GM18517 (cell line): ENCODE data around the gene DPEP2NB.
"Not testable (repeated sequence)": the region's sequence is repeated elsewhere in the genome, so short reads cannot be mapped to it uniquely, and the experiment has no call there.

Experiments
- ATAC-seq: cut with Tn5 transposase; IDR thresholded peaks from one replicate; pipeline ENCODE4 v1.9.1; 2021; ENCODE audit warnings: mild to moderate bottlenecking, moderate library complexity; ENCODE audit not compliant: unreplicated experiment

Gene DPEP2NB

GRCh38 chr16:67987460-67988160 is 28.1 kb downstream of the DPEP2NB start:
- no peak for ATAC-seq

GRCh38 chr16:67986949-67987348 is 28.8 kb downstream of the DPEP2NB start:
- ATAC-seq: no peak

GRCh38 chr16:67982011-67982696 is 33.6 kb downstream of the DPEP2NB start:
- ATAC-seq: no peak

DNA sequence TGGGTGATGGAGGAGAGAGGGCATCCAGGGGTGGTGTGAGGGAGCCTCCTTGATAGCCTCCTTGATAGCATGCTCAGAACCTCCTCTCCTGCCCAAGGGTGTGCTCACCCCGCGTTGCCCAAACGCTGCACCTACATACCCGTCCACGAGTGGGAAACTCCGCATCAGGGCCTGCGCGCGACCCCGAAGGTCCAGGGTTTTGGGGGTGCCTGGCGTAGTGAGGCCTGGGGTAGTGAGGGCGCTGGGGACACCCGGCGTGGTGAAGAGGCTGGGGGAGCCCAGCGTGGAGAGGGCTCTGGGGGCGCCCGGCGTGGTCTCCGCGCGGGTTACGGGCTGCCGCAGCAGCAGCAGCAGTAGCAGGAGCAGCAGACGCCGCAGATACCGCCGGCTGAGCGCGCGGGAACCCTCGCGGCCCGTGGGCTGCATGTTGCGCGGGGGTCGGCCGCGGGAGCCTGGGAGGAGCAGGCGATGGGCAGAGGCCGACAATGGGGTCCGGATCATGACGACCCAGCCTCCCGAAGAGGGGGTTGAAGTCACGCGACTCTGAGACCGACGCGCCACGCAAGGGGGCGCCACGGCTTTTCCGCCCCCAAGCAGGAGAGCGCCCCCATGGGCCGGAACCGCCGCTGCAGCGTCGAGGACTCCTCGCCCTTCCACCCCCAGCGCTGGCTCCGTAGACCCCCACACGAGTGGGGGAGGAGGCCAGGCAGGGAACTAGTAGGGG is 35.6 kb downstream of the DPEP2NB start, which contains the start of gene DPEP3:
Gene DPEP3, minus strand, starts transcription at position 545 of the 724 bp plus-strand sequence. Its CDS starts 119 bp downstream, at position 426.
- no peak for ATAC-seq

- ATAC-seq: no peak
Measured at GRCh38 chr16:67977469-67978227, 38.1 kb downstream of the DPEP2NB start.

- ATAC-seq: no peak
Measured at GRCh38 chr16:67977005-67977404, 38.7 kb downstream of the DPEP2NB start.

GRCh38 chr16:67976205-67976604 is 39.5 kb downstream of the DPEP2NB start:
- no peak for ATAC-seq

- ATAC-seq: no peak
Measured at GRCh38 chr16:67975321-67976105, 40.2 kb downstream of the DPEP2NB start.

- not testable (repeated sequence) for ATAC-seq
Measured at GRCh38 chr16:67972285-67972684, 43.4 kb downstream of the DPEP2NB start.

DNA sequence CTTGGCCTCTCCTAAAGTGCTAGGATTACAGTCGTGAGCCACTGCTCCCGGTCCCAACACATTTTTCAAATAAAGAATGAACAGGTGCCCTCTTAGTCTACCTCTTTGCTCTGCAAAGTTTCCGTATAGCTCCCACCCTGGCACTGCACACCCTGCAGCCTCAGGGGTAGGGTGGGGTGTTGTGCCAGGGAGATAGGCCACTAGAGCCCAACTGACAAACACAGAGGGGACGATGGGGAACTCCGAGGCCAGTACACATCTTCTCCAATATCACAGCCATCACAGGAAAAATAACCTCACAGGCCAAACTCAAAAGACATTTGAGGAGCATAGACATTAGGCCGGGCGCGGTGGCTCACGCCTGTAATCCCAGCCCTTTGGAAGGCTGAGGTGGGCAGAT is 44.6 kb downstream of the DPEP2NB start:
- ATAC-seq: no peak

DNA sequence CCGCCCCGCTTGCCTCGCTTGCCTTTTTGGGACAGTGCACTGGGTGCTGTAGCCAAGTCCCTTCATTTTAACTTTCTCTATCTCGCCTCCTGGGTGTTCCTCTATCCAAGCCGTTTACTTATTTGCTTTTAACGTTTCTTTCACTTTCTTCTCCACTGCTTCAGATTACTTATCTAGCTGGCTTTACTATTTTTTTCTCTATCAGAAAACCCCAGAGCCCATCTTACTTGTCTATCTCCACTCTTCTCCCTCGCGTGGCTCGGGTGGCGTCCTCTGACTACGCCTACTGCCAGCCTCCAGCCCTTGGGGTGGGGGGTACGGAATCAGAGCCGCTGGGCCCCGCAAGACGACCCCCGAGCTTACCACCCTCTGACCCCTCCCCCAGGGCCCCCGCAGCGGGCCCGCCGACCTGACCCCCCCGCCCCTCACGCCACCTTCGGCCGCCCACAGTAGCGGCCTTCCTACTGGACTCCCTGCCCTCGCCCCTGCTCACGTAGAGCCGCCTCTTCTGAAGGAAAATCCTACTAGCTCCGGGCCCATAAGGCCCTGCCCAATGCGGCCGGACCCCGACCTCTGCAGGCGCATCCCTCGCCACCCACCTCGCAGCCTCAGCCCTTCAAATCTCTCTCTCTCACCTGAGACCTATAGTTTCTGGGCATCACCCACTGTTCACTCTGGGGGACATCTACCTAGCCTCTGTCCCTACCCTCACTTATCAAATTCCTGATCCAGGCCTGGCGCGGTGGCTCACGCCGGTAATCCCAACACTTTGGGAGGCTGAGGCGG is 46.3 kb downstream of the DPEP2NB start:
- no peak for ATAC-seq

- ATAC-seq: peak; percentile 58
Measured at GRCh38 chr16:67968400-67969253, 47.1 kb downstream of the DPEP2NB start, which contains the start of gene SLC12A4. TSS of gene SLC12A4 (minus strand) at chr16:67968637. CDS start at chr16:67968553, 84 bp downstream.

- ATAC-seq: peak; percentile 36
Measured at GRCh38 chr16:67967958-67968399, 47.7 kb downstream of the DPEP2NB start.

GRCh38 chr16:67967183-67967957 is 48.3 kb downstream of the DPEP2NB start:
- no peak for ATAC-seq

DNA sequence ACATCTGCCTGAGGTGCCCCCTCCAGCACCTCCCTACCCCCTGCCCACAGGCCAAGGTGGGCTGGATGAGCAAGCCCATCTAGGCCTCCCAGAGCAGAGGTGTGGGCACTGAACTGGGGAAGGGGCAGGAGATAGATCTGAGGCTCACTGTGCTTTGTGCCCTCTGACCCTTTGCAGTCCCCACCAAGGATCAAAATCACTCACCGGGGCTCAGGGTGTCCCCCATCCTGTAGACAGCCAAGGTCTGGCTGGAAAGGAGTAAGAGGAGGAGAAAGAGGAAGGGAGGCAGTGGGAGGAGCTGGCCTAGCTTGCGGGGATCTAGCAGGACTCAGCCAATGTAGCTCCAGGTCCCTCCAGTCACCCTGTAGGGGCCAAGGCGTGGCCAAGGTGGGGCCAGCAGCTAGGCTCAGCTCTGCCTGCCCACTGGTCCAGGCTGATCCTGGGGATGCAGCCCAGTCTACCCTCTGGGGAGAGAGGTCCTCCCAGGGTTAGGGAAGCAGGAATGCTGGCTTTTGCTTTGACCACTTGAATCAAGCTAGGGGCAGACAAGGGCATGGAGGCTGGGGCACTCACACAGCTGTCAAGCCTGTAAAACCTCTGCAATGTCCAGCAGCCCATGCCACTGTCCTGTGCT is 49.0 kb downstream of the DPEP2NB start:
- no peak for ATAC-seq

DNA sequence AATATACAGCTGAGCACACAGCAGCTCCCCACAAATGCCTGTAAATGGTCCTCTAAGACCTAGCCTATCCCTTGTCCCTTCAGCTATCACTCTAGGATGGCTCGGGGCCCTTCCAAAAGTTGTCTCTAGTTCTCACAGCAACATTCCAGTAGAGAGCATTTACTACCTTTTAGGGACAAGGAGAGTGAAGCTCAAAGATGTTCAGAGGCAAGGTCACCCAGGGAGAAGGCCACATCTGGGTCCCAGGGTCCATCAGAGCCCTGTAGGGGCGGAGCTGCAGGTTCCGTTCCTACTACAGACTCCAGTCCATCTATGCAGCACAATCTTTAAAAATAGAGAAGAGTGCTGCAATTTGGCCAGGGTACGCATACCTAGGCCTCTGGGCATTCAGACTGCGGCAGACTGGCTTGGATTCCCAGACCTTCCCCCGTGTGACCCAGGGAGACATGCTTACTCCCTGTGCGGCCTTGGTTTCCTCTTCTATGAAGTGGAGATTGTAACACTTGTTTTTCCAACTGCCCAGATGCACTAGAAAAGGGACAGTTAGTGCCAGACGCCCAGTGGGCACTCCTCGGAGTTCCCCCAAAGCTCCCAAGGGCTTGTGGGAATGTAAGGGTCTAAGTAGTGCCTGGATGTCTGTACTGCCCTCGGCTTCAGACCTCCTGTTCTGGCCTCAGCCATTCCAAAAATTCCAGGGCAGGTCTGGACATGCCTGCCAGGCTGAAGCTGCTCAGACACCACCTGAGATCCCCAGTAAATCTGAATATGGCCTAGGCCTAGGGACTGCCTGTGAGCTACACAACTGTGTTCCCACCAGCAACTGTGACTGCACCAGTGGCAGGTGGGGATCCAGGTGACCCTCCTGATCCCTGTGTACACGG is 49.8 kb downstream of the DPEP2NB start:
- no peak for ATAC-seq
